Prostate gland (tissue), 2 donors: Measurements from ENCODE around the gene INHBE. TPM values are rescaled to one million over a fixed set of nuclear protein-coding genes. Genes with fewer than 3 reads are reported as not detected.

Experiments
- DNase-seq: peaks from one replicate; pipeline ENCODE4 v3.0.0-alpha.2; 2019; ENCODE audit warnings: low spot score
- H3K27ac ChIP-seq, 2 donors: fragments of 200-600 bp; sonication (generic); 2 replicates each; pipeline ENCODE4 v1.5.1; 2017 to 2019
- H3K27me3 ChIP-seq: fragments of 200-600 bp; sonication (generic); replicated peaks from 2 replicates; pipeline ENCODE4 v1.5.1; 2019; ENCODE audit not compliant: insufficient read depth
- H3K36me3 ChIP-seq, 2 donors: fragments of 200-600 bp; sonication (generic); 1 replicate in 1 of 2; 2 replicates in 1 of 2; pipeline versions ENCODE4 v1.5.1 to v1.8.1; 2017 to 2019
- H3K4me1 ChIP-seq: fragments of 200-600 bp; sonication (generic); replicated peaks from 2 replicates; pipeline ENCODE4 v1.5.1; 2019
- H3K4me3 ChIP-seq, 2 donors: fragments of 200-600 bp; sonication (generic); 2 replicates each; pipeline ENCODE4 v1.5.1; 2017 to 2019
- H3K9me3 ChIP-seq: fragments of 200-600 bp; sonication (generic); 2 replicates; pipeline ENCODE4 v1.5.1; 2017
- POLR2A ChIP-seq: fragments of 450-650 bp; IDR thresholded peaks from one replicate; pipeline ENCODE4 v1.6.1; 2016; ENCODE audit warnings: antibody characterized with exemption, mild to moderate bottlenecking
- POLR2AphosphoS5 ChIP-seq: sonication (generic); formaldehyde crosslinking; IDR thresholded peaks from one replicate; pipeline ENCODE4 v1.6.1; 2017; ENCODE audit warnings: antibody characterized with exemption
- WGBS: methylation state at CpG from one replicate; pipeline ENCODE4 v1.1.5; 2018; 5-methylcytosine and 5-hydroxymethylcytosine counted together
- intact Hi-C: fragments of 100-400 bp; cut with DNase I; formaldehyde crosslinking; loops from one replicate; pipeline ENCODE4 v1.14.2; 2022
- total RNA-seq, 2 donors: library from RNA; depleted of rRNA; stranded (reverse); fragments of >200 nt; gene quantifications; one replicate each; pipeline ENCODE4 v1.1.0, GENCODE V29; 2016
- TF ChIP-seq, protein P1 (sequence below), 4 experiments: fragments of 200-600 bp in 2 of 4; fragments of 450-650 bp in 2 of 4; sonication (generic) in 2 of 4; IDR thresholded peaks; 1 replicate in 3 of 4; 2 replicates in 1 of 4; pipeline ENCODE4 v1.5.1; 2016 to 2019; ENCODE audit warnings: antibody characterized with exemption in 4 of 4, mild to moderate bottlenecking in 2 of 4, moderate library complexity in 2 of 4

The INHBE gene
- total RNA-seq, 2 donors from 2014 or later, result not detected

DNA sequence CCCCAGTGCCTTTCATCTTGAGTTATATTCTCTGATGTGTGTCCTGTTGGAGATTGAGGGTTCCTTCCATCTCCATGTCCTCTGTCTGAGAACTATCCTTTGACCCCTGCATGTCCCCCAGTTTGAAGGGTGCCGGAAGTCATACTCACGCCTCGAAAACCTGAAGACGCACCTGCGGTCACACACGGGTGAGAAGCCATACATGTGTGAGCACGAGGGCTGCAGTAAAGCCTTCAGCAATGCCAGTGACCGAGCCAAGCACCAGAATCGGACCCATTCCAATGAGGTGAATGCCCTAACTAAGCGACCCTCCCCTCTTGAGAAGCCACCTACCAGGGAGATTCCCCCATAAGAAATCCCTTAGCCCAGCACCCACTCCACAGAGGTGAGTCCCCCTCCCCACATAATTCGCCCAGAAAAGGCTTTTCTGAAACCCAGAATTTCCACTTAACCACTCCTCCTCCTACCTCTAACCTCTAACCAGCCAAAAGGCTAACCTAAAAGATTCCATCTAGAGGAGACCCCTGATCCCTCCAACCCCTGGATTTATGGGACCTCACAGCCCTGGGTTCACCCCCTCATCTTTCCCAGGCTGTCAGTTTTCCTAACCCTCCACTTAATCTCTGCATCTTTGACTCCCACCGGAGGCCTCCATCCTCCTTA, 12.2 kb downstream of the INHBE start:
- Histone ChIP-seq H3K9me3 (no peaks in the 10 kb centered on the region), H3K4me3 (no peak overlapping the region), H3K27ac (no peak overlapping the region), H3K27me3 (no peaks in the 10 kb centered on the region), H3K36me3 (no peaks in the 10 kb centered on the region), H3K4me1 (no peaks in the 10 kb centered on the region)
- DNase-seq, result no peak
- intact Hi-C loops, result loop anchor here (10.0 kb wide), 1 partner anchor 157 kb away; no protein-coding TSS in a partner anchor
- 92% methylated on average over 12 of the region's 12 CpGs for WGBS
- TF ChIP-seq POLR2A (no peak), POLR2AphosphoS5 (no peak)
- TF ChIP-seq, protein P1, sequence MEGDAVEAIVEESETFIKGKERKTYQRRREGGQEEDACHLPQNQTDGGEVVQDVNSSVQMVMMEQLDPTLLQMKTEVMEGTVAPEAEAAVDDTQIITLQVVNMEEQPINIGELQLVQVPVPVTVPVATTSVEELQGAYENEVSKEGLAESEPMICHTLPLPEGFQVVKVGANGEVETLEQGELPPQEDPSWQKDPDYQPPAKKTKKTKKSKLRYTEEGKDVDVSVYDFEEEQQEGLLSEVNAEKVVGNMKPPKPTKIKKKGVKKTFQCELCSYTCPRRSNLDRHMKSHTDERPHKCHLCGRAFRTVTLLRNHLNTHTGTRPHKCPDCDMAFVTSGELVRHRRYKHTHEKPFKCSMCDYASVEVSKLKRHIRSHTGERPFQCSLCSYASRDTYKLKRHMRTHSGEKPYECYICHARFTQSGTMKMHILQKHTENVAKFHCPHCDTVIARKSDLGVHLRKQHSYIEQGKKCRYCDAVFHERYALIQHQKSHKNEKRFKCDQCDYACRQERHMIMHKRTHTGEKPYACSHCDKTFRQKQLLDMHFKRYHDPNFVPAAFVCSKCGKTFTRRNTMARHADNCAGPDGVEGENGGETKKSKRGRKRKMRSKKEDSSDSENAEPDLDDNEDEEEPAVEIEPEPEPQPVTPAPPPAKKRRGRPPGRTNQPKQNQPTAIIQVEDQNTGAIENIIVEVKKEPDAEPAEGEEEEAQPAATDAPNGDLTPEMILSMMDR (IDR thresholded peaks at IDR 0.05), result no peak

DNA sequence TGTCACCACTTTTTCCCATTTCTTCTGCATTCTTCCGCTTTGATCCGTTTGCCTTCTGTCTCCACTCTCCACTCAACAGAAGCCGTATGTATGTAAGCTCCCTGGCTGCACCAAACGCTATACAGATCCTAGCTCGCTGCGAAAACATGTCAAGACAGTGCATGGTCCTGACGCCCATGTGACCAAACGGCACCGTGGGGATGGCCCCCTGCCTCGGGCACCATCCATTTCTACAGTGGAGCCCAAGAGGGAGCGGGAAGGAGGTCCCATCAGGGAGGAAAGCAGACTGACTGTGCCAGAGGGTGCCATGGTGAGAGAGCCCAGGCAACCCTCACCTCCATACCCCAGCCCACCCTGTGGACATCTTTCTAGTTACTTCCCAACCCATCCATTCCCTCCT, 12.8 kb downstream of the INHBE start:
- no peak for DNase-seq
- intact Hi-C loops, result loop anchor here (10.0 kb wide), 1 partner anchor 157 kb away; no protein-coding TSS in a partner anchor
- TF ChIP-seq, protein P1 (IDR thresholded peaks at IDR 0.05), result no peak
- TF ChIP-seq POLR2AphosphoS5, result no peak
- TF ChIP-seq POLR2A, result no peak

DNA sequence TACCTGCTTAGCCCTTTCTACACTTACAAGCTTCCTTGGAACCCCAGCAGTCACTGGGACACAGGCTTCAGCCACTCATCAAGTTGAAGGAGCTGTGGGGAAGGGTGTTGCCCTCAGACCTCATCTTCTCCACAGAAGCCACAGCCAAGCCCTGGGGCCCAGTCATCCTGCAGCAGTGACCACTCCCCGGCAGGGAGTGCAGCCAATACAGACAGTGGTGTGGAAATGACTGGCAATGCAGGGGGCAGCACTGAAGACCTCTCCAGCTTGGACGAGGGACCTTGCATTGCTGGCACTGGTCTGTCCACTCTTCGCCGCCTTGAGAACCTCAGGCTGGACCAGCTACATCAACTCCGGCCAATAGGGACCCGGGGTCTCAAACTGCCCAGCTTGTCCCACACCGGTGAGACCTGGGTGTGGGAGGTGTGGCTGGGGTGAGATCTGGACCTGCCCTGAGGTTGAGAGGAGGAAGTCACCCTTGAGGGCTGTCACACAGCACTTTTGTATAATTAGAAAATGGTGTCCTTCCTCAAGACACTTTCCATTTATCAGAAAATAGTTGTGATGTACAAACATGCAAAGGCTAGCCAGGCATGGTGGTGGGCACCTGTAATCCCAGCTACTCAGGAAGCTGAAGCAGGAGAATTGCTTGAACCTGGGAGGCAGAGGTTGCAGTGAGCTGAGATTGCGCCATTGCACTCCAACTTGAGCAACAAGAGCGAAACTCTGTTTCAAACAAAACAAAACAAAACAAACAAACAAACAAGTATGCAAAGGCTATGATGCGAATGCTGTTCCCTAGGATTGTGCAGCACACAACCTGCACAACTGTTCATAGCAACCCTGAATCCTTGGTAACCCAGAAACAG, 14.4 kb downstream of the INHBE start:
- 84% methylated on average over 10 of the region's 10 CpGs for whole genome bisulfite sequencing
- H3K27me3 ChIP-seq, result peaks cover 6% of the 10 kb centered on the region
- H3K4me3 ChIP-seq, result no peak overlapping the region
- no peaks in the 10 kb centered on the region for H3K36me3 ChIP-seq
- TF ChIP-seq, protein P1 (IDR thresholded peaks at IDR 0.05), result no peak
- TF ChIP-seq POLR2AphosphoS5, result no peak
- TF ChIP-seq POLR2A, result no peak
- no peak for DNase-seq
- intact Hi-C loops, result loop anchor here (10.0 kb wide), 1 partner anchor 155 kb away; no protein-coding TSS in a partner anchor
- no peaks in the 10 kb centered on the region for H3K4me1 ChIP-seq
- H3K9me3 ChIP-seq, result no peaks in the 10 kb centered on the region
- H3K27ac ChIP-seq, result no peak overlapping the region

More for the DNA sequence above, 12.8 kb downstream of the INHBE start:
- Histone ChIP-seq H3K27ac (no peak overlapping the region), H3K4me3 (no peak overlapping the region), H3K27me3 (peaks cover 4% of the 10 kb centered on the region), H3K36me3 (no peaks in the 10 kb centered on the region), H3K4me1 (no peaks in the 10 kb centered on the region), H3K9me3 (no peaks in the 10 kb centered on the region)
- 71% methylated on average over 11 of the region's 11 CpGs for WGBS

DNA sequence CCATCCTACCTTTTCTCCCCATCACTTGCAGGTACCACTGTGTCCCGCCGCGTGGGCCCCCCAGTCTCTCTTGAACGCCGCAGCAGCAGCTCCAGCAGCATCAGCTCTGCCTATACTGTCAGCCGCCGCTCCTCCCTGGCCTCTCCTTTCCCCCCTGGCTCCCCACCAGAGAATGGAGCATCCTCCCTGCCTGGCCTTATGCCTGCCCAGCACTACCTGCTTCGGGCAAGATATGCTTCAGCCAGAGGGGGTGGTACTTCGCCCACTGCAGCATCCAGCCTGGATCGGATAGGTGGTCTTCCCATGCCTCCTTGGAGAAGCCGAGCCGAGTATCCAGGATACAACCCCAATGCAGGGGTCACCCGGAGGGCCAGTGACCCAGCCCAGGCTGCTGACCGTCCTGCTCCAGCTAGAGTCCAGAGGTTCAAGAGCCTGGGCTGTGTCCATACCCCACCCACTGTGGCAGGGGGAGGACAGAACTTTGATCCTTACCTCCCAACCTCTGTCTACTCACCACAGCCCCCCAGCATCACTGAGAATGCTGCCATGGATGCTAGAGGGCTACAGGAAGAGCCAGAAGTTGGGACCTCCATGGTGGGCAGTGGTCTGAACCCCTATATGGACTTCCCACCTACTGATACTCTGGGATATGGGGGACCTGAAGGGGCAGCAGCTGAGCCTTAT, 15.3 kb downstream of the INHBE start:
- no peaks in the 10 kb centered on the region for H3K9me3 ChIP-seq

More for the DNA sequence above, 15.3 kb downstream of the INHBE start:
- no peak for TF ChIP-seq POLR2A
- TF ChIP-seq, protein P1 (IDR thresholded peaks at IDR 0.05), result no peak
- no peak for TF ChIP-seq POLR2AphosphoS5
- Histone ChIP-seq H3K36me3 (no peaks in the 10 kb centered on the region), H3K4me1 (peaks cover 3% of the 10 kb centered on the region), H3K4me3 (no peak overlapping the region), H3K27me3 (peaks cover 6% of the 10 kb centered on the region), H3K27ac (no peak overlapping the region)
- intact Hi-C loops, result no loop called here
- no peak for DNase-seq
- 95% methylated on average over 14 of the region's 14 CpGs for WGBS
